GM10248 (cell line): ENCODE data around the gene SUN1.

ENCODE experiments used
- CTCF ChIA-PET: fragments of 300-600 bp; sonication (Branson Sonifier 250); formaldehyde crosslinking; extraction: SDS; loops from one replicate; lab custom pipeline; 2021; ENCODE audit warnings: antibody characterized with exemption; lab: Yijun Ruan, JAX
- POLR2A ChIA-PET: fragments of 350-650 bp; sonication (Branson Sonifier 250); formaldehyde crosslinking; extraction: SDS; loops from one replicate; lab custom pipeline; 2020; ENCODE audit warnings: antibody characterized with exemption; lab: Yijun Ruan, JAX
- DNase-seq: peaks from one replicate; pipeline ENCODE4 v3.0.0; 2012; ENCODE audit errors: extremely low spot score
- CTCF ChIP-seq: IDR thresholded peaks from 2 replicates; pipeline ENCODE4 v1.5.1; 2012; ENCODE audit warnings: mild to moderate bottlenecking, low read depth; ENCODE audit errors: extremely low read depth, missing control alignments, control extremely low read depth

The SUN1 gene

GRCh38 chr7:909358-910329 lies 77.4 kb downstream of the SUN1 start:
- ChIA-PET POLR2A (no interaction called here), CTCF (interaction anchor here (0.6 to 2.1 kb wide), 19 partner anchors 9 to 190 kb away, joined by 3 to 12 read pairs (median 4); partner anchors contain the start of gene ADAP1)
- TF ChIP-seq CTCF = no peak
- no peak for DNase-seq

GRCh38 chr7:910441-910861 lies 78.2 kb downstream of the SUN1 start:
- ChIA-PET CTCF (interaction anchor here (1.0 to 2.1 kb wide), 9 partner anchors 8 to 155 kb away, joined by 3 to 12 read pairs (median 5); no protein-coding TSS in a partner anchor), POLR2A (no interaction called here)
- TF ChIP-seq CTCF = no peak
- DNase-seq = no peak

GRCh38 chr7:910931-911431 lies 78.7 kb downstream of the SUN1 start:
- ChIA-PET CTCF (interaction anchor here (1.1 to 2.1 kb wide), 7 partner anchors 12 to 155 kb away, joined by 3 to 12 read pairs (median 5); no protein-coding TSS in a partner anchor), POLR2A (no interaction called here)
- no peak for TF ChIP-seq CTCF
- DNase-seq = no peak

- no peak for DNase-seq
- POLR2A ChIA-PET = no interaction called here
- CTCF ChIA-PET = interaction anchor here (0.7 to 1.2 kb wide), 4 partner anchors 11 to 50 kb away, joined by 3 to 5 read pairs (median 3); no protein-coding TSS in a partner anchor
- TF ChIP-seq CTCF = no peak
Observed at GRCh38 chr7:911791-912480, 79.7 kb downstream of the SUN1 start.

- ChIA-PET POLR2A (no interaction called here), CTCF (interaction anchor here (0.7 kb wide), 1 partner anchor 172 kb away, joined by 3 read pairs; no protein-coding TSS in a partner anchor)
Observed at GRCh38 chr7:913736-914520, 81.7 kb downstream of the SUN1 start.

More at GRCh38 chr7:913736-914520, 81.7 kb downstream of the SUN1 start:
- TF ChIP-seq CTCF = no peak
- no peak for DNase-seq
